Stimulated activated CD8-positive, alpha-beta memory T cell treated with anti-CD3 and anti-CD28 coated beads, Interleukin-4, amount 100 ng/mL, for 4 hours (primary cell): ENCODE data around the gene OR5C1.
"Not testable (repeated sequence)": the region's sequence is repeated elsewhere in the genome, so short reads cannot be mapped to it uniquely, and the experiment has no call there.

Source experiments
- DNase-seq, 2 donors: peaks; one replicate each; pipeline ENCODE4 v3.0.0-alpha.2; 2020; ENCODE audit warnings: low read depth in 2 of 2, low spot score in 1 of 2

Gene OR5C1

GRCh38 chr9:122788831-122789230, at the start of gene OR5C1:
TSS of gene OR5C1 (plus strand) at chr9:122788933. CDS start at chr9:122788933, 0 bp downstream.
- DNase-seq = no peak

GRCh38 chr9:122742003-122742402, 46.7 kb upstream of the OR5C1 start, which contains the start of gene OR1L6:
TSS of gene OR1L6 (plus strand) at chr9:122742303. CDS start at chr9:122749848, 7,545 bp downstream.
- no peak for DNase-seq

GRCh38 chr9:122754825-122755224, 33.9 kb upstream of the OR5C1 start:
- no peak for DNase-seq

- DNase-seq = no peak
Measured at GRCh38 chr9:122767817-122768216, 20.9 kb upstream of the OR5C1 start.

- no peak for DNase-seq
Measured at GRCh38 chr9:122777052-122777451, 11.7 kb upstream of the OR5C1 start.

GRCh38 chr9:122777935-122778627, 10.7 kb upstream of the OR5C1 start:
- DNase-seq = no peak

- no peak for DNase-seq
Measured at GRCh38 chr9:122779181-122779580, 9.6 kb upstream of the OR5C1 start.

GRCh38 chr9:122780026-122780425, 8.7 kb upstream of the OR5C1 start:
- no peak for DNase-seq

- no peak for DNase-seq
Measured at GRCh38 chr9:122781671-122782070, 7.1 kb upstream of the OR5C1 start.

- no peak for DNase-seq
Measured at GRCh38 chr9:122785269-122785668, 3.5 kb upstream of the OR5C1 start.

- DNase-seq = no peak
Measured at GRCh38 chr9:122786338-122786737, 2.4 kb upstream of the OR5C1 start.

GRCh38 chr9:122789256-122790046, 718 bp downstream of the OR5C1 start:
- no peak for DNase-seq

- no peak for DNase-seq
Measured at GRCh38 chr9:122791872-122792669, 3.3 kb downstream of the OR5C1 start.

GRCh38 chr9:122797316-122798063, 8.8 kb downstream of the OR5C1 start:
- no peak for DNase-seq

- DNase-seq = no peak
Measured at GRCh38 chr9:122800066-122801060, 11.6 kb downstream of the OR5C1 start, which contains the start of gene OR1K1. TSS of gene OR1K1 (plus strand) at chr9:122800123. CDS start at chr9:122800123, 0 bp downstream.

GRCh38 chr9:122806661-122807060, 17.9 kb downstream of the OR5C1 start:
- no peak for DNase-seq

- no peak for DNase-seq
Measured at GRCh38 chr9:122807271-122807900, 18.7 kb downstream of the OR5C1 start.

GRCh38 chr9:122808141-122808540, 19.4 kb downstream of the OR5C1 start:
- DNase-seq = no peak

- not testable (repeated sequence) for DNase-seq
Measured at GRCh38 chr9:122809261-122809660, 20.5 kb downstream of the OR5C1 start.
